ENCODE results near the gene BEX4. TPM values are rescaled to one million over a fixed set of nuclear protein-coding genes. Genes with fewer than 3 reads are reported as not detected.
A peak's percentile ranks its signal among the peaks of the same experiment; 100 is the strongest.

The BEX4 gene
- total and polyA plus RNA-seq, 9 of the 15 experiments (the other 6 are each of a cell fraction or from before 2014, with no cell fraction given) = 74.6 to 399 (median 154) TPM

DNA sequence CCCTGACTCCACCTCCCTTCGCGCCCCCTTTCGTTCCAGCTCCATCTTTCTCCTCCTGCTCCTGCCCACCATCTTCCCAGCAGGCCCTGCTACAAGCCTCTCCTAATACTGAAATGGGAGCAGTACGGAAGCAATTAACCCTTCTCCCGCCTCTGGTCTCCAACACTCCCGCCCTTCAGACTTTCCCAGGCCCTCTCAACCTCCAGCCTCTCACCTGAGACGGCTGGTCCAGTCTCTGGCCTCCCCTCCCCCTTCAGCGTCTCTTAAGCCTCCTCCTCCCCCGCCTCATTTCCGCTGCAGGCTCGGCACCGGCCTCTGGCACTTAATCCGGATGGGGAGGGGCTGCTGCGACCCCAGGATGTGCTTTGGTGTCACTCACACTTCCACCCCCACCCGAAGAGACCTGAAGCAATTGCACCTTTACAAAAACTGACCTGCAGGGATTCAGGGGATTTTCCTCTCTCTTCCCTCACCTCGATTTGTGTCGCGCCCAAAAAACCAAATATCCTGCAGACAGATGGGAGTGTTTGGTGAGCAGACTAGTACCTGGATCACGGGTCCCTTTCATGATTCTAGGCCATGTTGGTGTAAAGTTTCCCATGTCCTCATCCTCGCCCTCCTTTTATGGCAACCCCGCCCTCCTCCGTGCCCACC, 39.4 kb downstream of the BEX4 start (continued):
- no peak for TF ChIP-seq CHD2 (IDR thresholded peaks at IDR 0.05; ENCODE audit: low read depth, low read length)

DNA sequence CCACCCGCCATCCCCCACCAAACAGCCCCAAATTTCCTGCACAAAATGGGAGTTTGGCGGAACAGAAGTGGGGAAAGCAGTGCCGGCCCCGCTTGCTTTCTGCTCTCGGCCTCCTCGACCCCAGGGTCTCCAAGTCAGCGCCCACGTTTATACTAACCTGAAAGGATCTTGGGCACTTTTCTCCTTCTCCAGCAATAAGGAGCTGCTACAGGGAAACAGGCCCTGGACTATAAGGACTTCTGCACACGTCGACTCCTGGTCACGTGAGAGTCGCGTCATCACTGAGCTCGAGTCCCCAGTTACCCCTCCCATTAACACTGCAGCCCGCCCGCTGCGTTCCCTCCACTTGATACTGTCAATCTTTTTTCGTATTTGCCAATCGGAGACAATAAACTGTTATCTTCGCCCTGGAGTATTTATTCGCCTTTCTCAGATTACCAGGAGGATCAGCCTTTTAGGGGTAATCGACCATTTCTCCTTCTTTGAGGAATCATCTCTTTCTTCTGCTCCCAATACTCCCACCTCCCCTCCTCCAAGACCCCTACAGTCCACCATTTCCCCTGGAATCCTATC, 40.1 kb downstream of the BEX4 start, which contains the start of gene TCEAL8:
Gene TCEAL8 (minus strand): TSS at position 235 of the 573 bp plus-strand sequence. CDS start 1,176 bp downstream, outside the sequence.
- CTCF ChIA-PET (ENCODE audit: low intra/inter-chr PET ratio) = no interaction called here
- BruUV-seq (replicated peaks) = no TSS peak
- TF ChIP-seq TBL1XR1 (IDR thresholded peaks at IDR 0.05; ENCODE audit: low read length in 2 of 2) (no peak), GABPA (tag; conservative IDR thresholded peaks at IDR 0.05; ENCODE audit: low read depth) (peak; percentile 6; the same call in 1 of the 2 replicates), ZBTB7A (IDR thresholded peaks at IDR 0.05; ENCODE audit: borderline replicate concordance, control insufficient read depth, low read depth, low read length) (no peak)
- TF ChIP-seq, protein P1, sequence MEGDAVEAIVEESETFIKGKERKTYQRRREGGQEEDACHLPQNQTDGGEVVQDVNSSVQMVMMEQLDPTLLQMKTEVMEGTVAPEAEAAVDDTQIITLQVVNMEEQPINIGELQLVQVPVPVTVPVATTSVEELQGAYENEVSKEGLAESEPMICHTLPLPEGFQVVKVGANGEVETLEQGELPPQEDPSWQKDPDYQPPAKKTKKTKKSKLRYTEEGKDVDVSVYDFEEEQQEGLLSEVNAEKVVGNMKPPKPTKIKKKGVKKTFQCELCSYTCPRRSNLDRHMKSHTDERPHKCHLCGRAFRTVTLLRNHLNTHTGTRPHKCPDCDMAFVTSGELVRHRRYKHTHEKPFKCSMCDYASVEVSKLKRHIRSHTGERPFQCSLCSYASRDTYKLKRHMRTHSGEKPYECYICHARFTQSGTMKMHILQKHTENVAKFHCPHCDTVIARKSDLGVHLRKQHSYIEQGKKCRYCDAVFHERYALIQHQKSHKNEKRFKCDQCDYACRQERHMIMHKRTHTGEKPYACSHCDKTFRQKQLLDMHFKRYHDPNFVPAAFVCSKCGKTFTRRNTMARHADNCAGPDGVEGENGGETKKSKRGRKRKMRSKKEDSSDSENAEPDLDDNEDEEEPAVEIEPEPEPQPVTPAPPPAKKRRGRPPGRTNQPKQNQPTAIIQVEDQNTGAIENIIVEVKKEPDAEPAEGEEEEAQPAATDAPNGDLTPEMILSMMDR (IDR thresholded peaks at IDR 0.05 in 2 of 3, conservative IDR thresholded peaks at IDR 0.05 in 1 of 3; ENCODE audit: insufficient read depth in 2 of 3, low read depth in 1 of 3, low read length in 3 of 3) = no peak
- TF ChIP-seq, protein P2, sequence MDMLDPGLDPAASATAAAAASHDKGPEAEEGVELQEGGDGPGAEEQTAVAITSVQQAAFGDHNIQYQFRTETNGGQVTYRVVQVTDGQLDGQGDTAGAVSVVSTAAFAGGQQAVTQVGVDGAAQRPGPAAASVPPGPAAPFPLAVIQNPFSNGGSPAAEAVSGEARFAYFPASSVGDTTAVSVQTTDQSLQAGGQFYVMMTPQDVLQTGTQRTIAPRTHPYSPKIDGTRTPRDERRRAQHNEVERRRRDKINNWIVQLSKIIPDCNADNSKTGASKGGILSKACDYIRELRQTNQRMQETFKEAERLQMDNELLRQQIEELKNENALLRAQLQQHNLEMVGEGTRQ (CRISPR knock-in tag; IDR thresholded peaks at IDR 0.05) = peak; percentile 87
- TF ChIP-seq, protein P3, sequence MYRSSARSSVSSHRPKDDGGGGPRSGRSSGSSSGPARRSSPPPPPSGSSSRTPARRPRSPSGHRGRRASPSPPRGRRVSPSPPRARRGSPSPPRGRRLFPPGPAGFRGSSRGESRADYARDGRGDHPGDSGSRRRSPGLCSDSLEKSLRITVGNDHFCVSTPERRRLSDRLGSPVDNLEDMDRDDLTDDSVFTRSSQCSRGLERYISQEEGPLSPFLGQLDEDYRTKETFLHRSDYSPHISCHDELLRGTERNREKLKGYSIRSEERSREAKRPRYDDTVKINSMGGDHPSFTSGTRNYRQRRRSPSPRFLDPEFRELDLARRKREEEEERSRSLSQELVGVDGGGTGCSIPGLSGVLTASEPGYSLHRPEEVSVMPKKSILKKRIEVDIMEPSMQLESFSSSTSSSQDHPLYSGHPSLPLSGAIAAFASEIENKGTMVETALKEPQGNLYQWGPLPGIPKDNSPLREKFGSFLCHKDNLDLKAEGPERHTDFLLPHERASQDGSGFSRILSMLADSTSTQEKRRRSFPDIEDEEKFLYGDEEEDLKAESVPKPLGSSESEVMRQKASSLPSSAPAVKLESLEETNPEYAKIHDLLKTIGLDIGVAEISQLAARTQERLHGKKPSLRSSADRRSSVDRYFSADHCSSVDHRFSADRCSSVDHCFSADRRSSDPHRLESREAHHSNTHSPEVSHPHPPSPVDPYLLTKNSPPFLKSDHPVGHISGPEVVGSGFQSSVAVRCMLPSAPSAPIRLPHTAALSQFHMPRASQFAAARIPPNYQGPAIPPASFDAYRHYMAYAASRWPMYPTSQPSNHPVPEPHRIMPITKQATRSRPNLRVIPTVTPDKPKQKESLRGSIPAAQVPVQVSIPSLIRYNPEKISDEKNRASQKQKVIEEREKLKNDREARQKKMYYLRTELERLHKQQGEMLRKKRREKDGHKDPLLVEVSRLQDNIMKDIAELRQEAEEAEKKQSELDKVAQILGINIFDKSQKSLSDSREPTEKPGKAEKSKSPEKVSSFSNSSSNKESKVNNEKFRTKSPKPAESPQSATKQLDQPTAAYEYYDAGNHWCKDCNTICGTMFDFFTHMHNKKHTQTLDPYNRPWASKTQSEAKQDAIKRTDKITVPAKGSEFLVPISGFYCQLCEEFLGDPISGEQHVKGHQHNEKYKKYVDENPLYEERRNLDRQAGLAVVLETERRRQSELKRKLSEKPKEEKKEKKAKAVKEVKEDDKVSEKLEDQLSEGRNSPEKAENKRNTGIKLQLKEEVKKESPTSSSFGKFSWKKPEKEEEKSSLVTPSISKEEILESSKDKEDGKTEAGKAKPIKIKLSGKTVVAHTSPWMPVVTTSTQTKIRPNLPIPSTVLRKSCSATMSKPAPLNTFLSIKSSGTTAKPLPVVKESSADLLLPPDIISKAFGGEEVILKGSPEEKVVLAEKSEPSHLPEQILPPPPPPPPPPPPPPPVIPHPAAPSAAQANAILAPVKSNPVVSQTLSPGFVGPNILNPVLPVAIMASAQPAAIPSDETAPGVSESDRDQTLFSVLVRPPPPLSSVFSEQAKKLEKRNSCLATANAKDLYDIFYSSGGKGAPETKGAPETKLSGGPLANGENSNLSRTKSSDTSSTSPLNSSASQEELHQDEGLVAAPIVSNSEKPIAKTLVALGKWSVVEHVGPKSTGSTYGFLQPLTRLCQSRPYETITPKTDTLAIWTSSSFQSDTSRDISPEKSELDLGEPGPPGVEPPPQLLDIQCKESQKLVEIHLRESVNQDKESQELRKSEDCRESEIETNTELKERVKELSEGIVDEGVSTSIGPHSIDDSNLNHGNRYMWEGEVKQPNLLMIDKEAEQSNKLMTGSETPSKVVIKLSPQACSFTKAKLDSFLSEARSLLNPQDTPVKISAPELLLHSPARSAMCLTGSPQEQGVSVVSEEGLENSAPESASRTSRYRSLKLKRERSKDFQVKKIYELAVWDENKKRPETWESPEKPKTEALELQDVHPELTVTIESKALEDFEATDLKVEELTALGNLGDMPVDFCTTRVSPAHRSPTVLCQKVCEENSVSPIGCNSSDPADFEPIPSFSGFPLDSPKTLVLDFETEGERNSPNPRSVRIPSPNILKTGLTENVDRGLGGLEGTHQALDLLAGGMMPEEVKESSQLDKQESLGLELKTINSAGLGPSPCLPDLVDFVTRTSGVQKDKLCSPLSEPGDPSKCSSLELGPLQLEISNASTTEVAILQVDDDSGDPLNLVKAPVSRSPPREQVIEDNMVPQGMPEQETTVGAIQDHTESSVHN (IDR thresholded peaks at IDR 0.05; ENCODE audit: borderline replicate concordance in 1 of 2, low read depth in 1 of 2) = no peak

More for the DNA sequence above, 40.1 kb downstream of the BEX4 start, which contains the start of gene TCEAL8:
- ATAC-seq (peak; percentile 87), DNase-seq (ENCODE audit: extremely low read depth in 1 of 4, low spot score in 3 of 4) (peak; percentile 75 to 89 (median 79)), FAIRE-seq (peak; percentile 87)
- POLR2A ChIA-PET = no interaction called here
- H3K4me2 ChIP-seq (ENCODE audit: insufficient read depth, low read length) = peak within 1 kb of the TSS; percentile 95
- peaks cover 30% of the 10 kb centered on the region for H3K79me2 ChIP-seq (ENCODE audit: control insufficient read depth, insufficient read depth, low read length)
- peak within 1 kb of the TSS; percentile 60 for H3K4me3 ChIP-seq
- no peaks in the 10 kb centered on the region for H3K9me3 ChIP-seq (replicated peaks; ENCODE audit: control insufficient read depth, insufficient read depth, low read depth, low read length)
- no peaks in the 10 kb centered on the region for H4K20me1 ChIP-seq (replicated peaks; ENCODE audit: control insufficient read depth, insufficient read depth, low read length)
- no peaks in the 10 kb centered on the region for H3K27me3 ChIP-seq (ENCODE audit: control insufficient read depth in 2 of 2, insufficient read depth in 2 of 2, low read length in 2 of 2)
- peak within 1 kb of the TSS; percentile 55 to 90 for H3K9ac ChIP-seq (ENCODE audit: insufficient read depth in 1 of 2, low read depth in 2 of 2, low read length in 2 of 2)
- in situ Hi-C loops (cut with MboI) = no loop called here
- H3K27ac ChIP-seq (ENCODE audit: extremely low read depth, low read depth, low read length) = peak within 1 kb of the TSS; percentile 79
- peaks cover 13% of the 10 kb centered on the region; the same call in 2 of the 3 replicates for H3K36me3 ChIP-seq (ENCODE audit: control insufficient read depth, insufficient read depth, low read length)
- intact Hi-C loops (cut with micrococcal nuclease) = loop anchor here (5.0 kb wide), 1 partner anchor 303 kb away; no protein-coding TSS in a partner anchor
- 0% methylated on average over 19 of the region's 22 CpGs for WGBS (ENCODE audit: insufficient coverage, low coverage, missing lambda C conversion rate)
- H3K4me1 ChIP-seq (replicated peaks in 1 of 2; ENCODE audit: control insufficient read depth in 2 of 2, insufficient read depth in 2 of 2, low read length in 2 of 2) = peaks cover 6 to 43% of the 10 kb centered on the region in 2 experiments; a peak in 4 of 5 replicates
- peak within 1 kb of the TSS; percentile 97 for H2AFZ ChIP-seq (ENCODE audit: low read depth, low read length)
- H3K9me1 ChIP-seq (ENCODE audit: control insufficient read depth, insufficient read depth, low read length) = no peaks in the 10 kb centered on the region

All from K562 (cell line).